Measurements from ENCODE around the gene CALML5.
A peak's percentile ranks its signal among the peaks of the same experiment; 100 is the strongest.

Gene CALML5

GRCh38 chr10:5502571-5503476 is 3.5 kb upstream of the CALML5 start:
- Histone ChIP-seq H3K27ac (ENCODE audit: extremely low read depth, low read depth, low read length) (no peak overlapping the region), H3K36me3 (ENCODE audit: control insufficient read depth in 2 of 2, insufficient read depth in 1 of 2, low read length in 2 of 2) (no peaks in the 10 kb centered on the region), H3K4me3 (ENCODE audit: low read depth, low read length) (no peak overlapping the region), H3K4me1 (ENCODE audit: control insufficient read depth, insufficient read depth, low read length) (no peaks in the 10 kb centered on the region), H3K9me3 (ENCODE audit: control insufficient read depth, insufficient read depth, low read depth, low read length) (no peaks in the 10 kb centered on the region)
- POLR2A ChIA-PET: no interaction called here
- TF ChIP-seq ZNF311 (tag by site-specific recombination; IDR thresholded peaks at IDR 0.05; ENCODE audit: borderline replicate concordance) (no peak), ZSCAN4 (tag by site-specific recombination; IDR thresholded peaks at IDR 0.05) (peak; percentile 80)
- CTCF ChIA-PET: no interaction called here

- CTCF ChIA-PET: interaction anchor here (0.6 to 2.8 kb wide), 2 partner anchors 121 to 127 kb away, joined by 5 to 11 read pairs; no protein-coding TSS in a partner anchor
- Histone ChIP-seq H3K4me3 (ENCODE audit: low read depth, low read length) (no peak overlapping the region), H3K27ac (ENCODE audit: extremely low read depth, low read depth, low read length) (no peak overlapping the region), H3K4me1 (ENCODE audit: control insufficient read depth, insufficient read depth, low read length) (no peaks in the 10 kb centered on the region), H3K9me3 (ENCODE audit: control insufficient read depth, insufficient read depth, low read depth, low read length) (no peaks in the 10 kb centered on the region), H3K36me3 (ENCODE audit: control insufficient read depth in 2 of 2, insufficient read depth in 1 of 2, low read length in 2 of 2) (no peaks in the 10 kb centered on the region)
- TF ChIP-seq ZNF157 (tag by site-specific recombination; IDR thresholded peaks at IDR 0.05): no peak
- no peak for TF ChIP-seq ZNF18 (tag by site-specific recombination; IDR thresholded peaks at IDR 0.05)
- no peak for TF ChIP-seq KLF8 (tag by site-specific recombination; IDR thresholded peaks at IDR 0.05)
- TF ChIP-seq ZNF660 (tag by site-specific recombination; IDR thresholded peaks at IDR 0.05): no peak
- TF ChIP-seq ZNF555 (tag by site-specific recombination; conservative IDR thresholded peaks at IDR 0.05): no peak
- no peak for TF ChIP-seq ZNF248 (tag by site-specific recombination; IDR thresholded peaks at IDR 0.05)
- no peak for TF ChIP-seq ZNF76 (tag by site-specific recombination; IDR thresholded peaks at IDR 0.05; ENCODE audit: borderline replicate concordance, low read depth)
- no peak for TF ChIP-seq ZNF202 (tag by site-specific recombination; IDR thresholded peaks at IDR 0.05; ENCODE audit: borderline replicate concordance)
- TF ChIP-seq ZNF488 (tag by site-specific recombination; IDR thresholded peaks at IDR 0.05): no peak
- no peak for TF ChIP-seq ZNF221 (tag by site-specific recombination; IDR thresholded peaks at IDR 0.05; ENCODE audit: borderline replicate concordance)
- no peak for TF ChIP-seq GLIS2 (tag by site-specific recombination; IDR thresholded peaks at IDR 0.05)
- no peak for TF ChIP-seq ZNF692 (tag by site-specific recombination; IDR thresholded peaks at IDR 0.05)
- TF ChIP-seq BCL6B (tag by site-specific recombination; IDR thresholded peaks at IDR 0.05): no peak
- TF ChIP-seq ZNF423 (tag by site-specific recombination; IDR thresholded peaks at IDR 0.05): no peak
- TF ChIP-seq ZNF16 (tag by site-specific recombination; IDR thresholded peaks at IDR 0.05; ENCODE audit: low read depth): no peak
- no peak for TF ChIP-seq ZNF324 (tag by site-specific recombination; IDR thresholded peaks at IDR 0.05)
- TF ChIP-seq ZSCAN5A (tag by site-specific recombination; IDR thresholded peaks at IDR 0.05): no peak
- POLR2A ChIA-PET: interaction anchor here (1.2 kb wide), 1 partner anchor 56 kb away, joined by 3 read pairs; no protein-coding TSS in a partner anchor
Observed at GRCh38 chr10:5502061-5502521, 2.7 kb upstream of the CALML5 start.
